Common myeloid progenitor, CD34-positive (primary cell): ENCODE results near the gene MARCHF4.

Experiments used
- CTCF ChIA-PET: fragments of 350-600 bp; sonication (Branson Sonifier 250); formaldehyde crosslinking; loops from one replicate; lab custom pipeline; 2021; ENCODE audit warnings: antibody characterized with exemption; lab: Charles Lee
- POLR2A ChIA-PET: fragments of 350-600 bp; sonication (Branson Sonifier 250); formaldehyde crosslinking; loops from one replicate; lab custom pipeline; 2021; ENCODE audit warnings: antibody characterized with exemption; lab: Charles Lee
- DNase-seq, 3 donors: peaks; one replicate each; pipeline versions ENCODE4 v3.0.0 to v3.0.0-alpha.2; 2013
- H3K27ac ChIP-seq, 2 experiments: 1 replicate in 1 of 2; 2 replicates in 1 of 2; pipeline ENCODE4 v1.7.0; 2013; ENCODE audit warnings: inconsistent platforms in 2 of 2, low read length in 2 of 2, mild to moderate bottlenecking in 2 of 2, low read depth in 1 of 2, moderate library complexity in 1 of 2; ENCODE audit not compliant: severe bottlenecking in 2 of 2, insufficient read depth in 1 of 2, poor library complexity in 1 of 2
- H3K27me3 ChIP-seq, 5 experiments: replicated peaks in 2 of 5; 1 replicate in 3 of 5; 2 replicates in 2 of 5; pipeline versions ENCODE4 v1.6.1 to v1.7.0; 2013; ENCODE audit warnings: low read length in 4 of 5, mild to moderate bottlenecking in 2 of 5, moderate library complexity in 2 of 5, inconsistent platforms in 1 of 5; ENCODE audit not compliant: insufficient read depth in 5 of 5, control insufficient read depth in 4 of 5
- H3K36me3 ChIP-seq, 4 experiments: 1 replicate in 2 of 4; 2 replicates in 2 of 4; pipeline versions ENCODE4 v1.6.1 to v1.7.0; 2013; ENCODE audit warnings: low read length in 3 of 4, control low read depth in 1 of 4, mild to moderate bottlenecking in 1 of 4; ENCODE audit not compliant: control insufficient read depth in 4 of 4, insufficient read depth in 4 of 4
- H3K4me1 ChIP-seq, 4 experiments: 1 replicate in 3 of 4; 2 replicates in 1 of 4; pipeline versions ENCODE4 v1.6.1 to v1.7.1; 2013; ENCODE audit warnings: low read length in 3 of 4, mild to moderate bottlenecking in 3 of 4, control low read depth in 1 of 4, inconsistent platforms in 1 of 4, moderate library complexity in 1 of 4; ENCODE audit not compliant: control insufficient read depth in 4 of 4, insufficient read depth in 4 of 4; ENCODE audit errors: control extremely low read depth in 1 of 4
- H3K4me3 ChIP-seq, 7 experiments: 1 replicate in 4 of 7; 2 replicates in 3 of 7; pipeline versions ENCODE4 v1.5.1 to v1.7.0; 2013; ENCODE audit warnings: mild to moderate bottlenecking in 7 of 7, low read length in 6 of 7, moderate library complexity in 6 of 7, inconsistent platforms in 2 of 7, low read depth in 2 of 7, control low read depth in 1 of 7; ENCODE audit not compliant: insufficient read depth in 4 of 7, control insufficient read depth in 1 of 7; ENCODE audit errors: extremely low read depth in 1 of 7
- H3K9me3 ChIP-seq, 5 experiments: 1 replicate in 4 of 5; 2 replicates in 1 of 5; pipeline versions ENCODE4 v1.6.1 to v1.7.1; 2013; ENCODE audit warnings: low read length in 4 of 5, mild to moderate bottlenecking in 2 of 5, inconsistent platforms in 1 of 5, low read depth in 1 of 5, moderate library complexity in 1 of 5; ENCODE audit not compliant: control insufficient read depth in 4 of 5, insufficient read depth in 2 of 5; ENCODE audit errors: control extremely low read depth in 1 of 5
- WGBS: methylation state at CpG from one replicate; pipeline ENCODE4 v1.1.5; 2013; ENCODE audit not compliant: insufficient coverage; 5-methylcytosine and 5-hydroxymethylcytosine counted together

Gene MARCHF4

GRCh38 chr2:216366777-216367471 lies 5.4 kb downstream of the MARCHF4 start:
- Histone ChIP-seq H3K9me3 (no peaks in the 10 kb centered on the region), H3K27me3 (peaks cover 5 to 46% (median 25%) of the 10 kb centered on the region in 5 experiments), H3K4me3 (no peak overlapping the region), H3K4me1 (peaks cover 0 to 12% (median 10%) of the 10 kb centered on the region in 4 experiments), H3K27ac (no peak overlapping the region), H3K36me3 (no peaks in the 10 kb centered on the region)
- DNase-seq, result no peak
- WGBS, result 70% methylated on average over 4 of the region's 5 CpGs
- ChIA-PET POLR2A (interaction anchor here (0.7 kb wide), 1 partner anchor 162 kb away, joined by 3 read pairs; no protein-coding TSS in a partner anchor), CTCF (interaction anchor here (0.8 to 1.6 kb wide), 5 partner anchors 14 to 90 kb away, joined by 3 to 4 read pairs (median 3); no protein-coding TSS in a partner anchor)

GRCh38 chr2:216365518-216365917 lies 6.8 kb downstream of the MARCHF4 start:
- no peaks in the 10 kb centered on the region for H3K4me1 ChIP-seq

DNA sequence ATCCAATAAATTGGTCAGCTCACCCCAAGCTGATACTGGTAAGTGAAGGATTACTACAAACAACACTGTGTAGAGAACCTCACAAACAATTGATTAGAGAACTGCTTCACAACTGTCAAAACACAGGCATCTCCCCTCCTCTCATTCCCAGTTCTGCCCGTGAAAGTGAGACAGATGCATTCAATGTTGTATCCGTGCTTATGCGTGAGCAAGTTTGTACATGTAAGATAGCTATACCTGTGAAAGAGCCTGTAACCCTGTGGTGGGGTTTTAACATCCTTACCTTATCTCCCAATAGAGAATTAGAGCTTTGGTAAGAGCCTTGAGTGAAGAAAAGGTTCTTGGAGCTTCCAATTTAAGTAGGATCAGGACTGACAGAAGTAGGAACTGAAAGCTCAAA lies 9.1 kb downstream of the MARCHF4 start:
- ChIA-PET CTCF (interaction anchor here (0.8 to 1.1 kb wide), 3 partner anchors 10 to 13 kb away, joined by 3 to 4 read pairs (median 3); no protein-coding TSS in a partner anchor), POLR2A (no interaction called here)
- Histone ChIP-seq H3K27ac (no peak overlapping the region), H3K9me3 (no peaks in the 10 kb centered on the region), H3K4me3 (no peak overlapping the region), H3K4me1 (no peaks in the 10 kb centered on the region), H3K27me3 (peaks cover 0 to 9% (median 5%) of the 10 kb centered on the region in 5 experiments), H3K36me3 (no peaks in the 10 kb centered on the region)
- WGBS, result no CpG with 5 or more reads among the region's 3 CpGs
- DNase-seq, result no peak

More at GRCh38 chr2:216365518-216365917, 6.8 kb downstream of the MARCHF4 start:
- Histone ChIP-seq H3K27me3 (peaks cover 5 to 32% (median 20%) of the 10 kb centered on the region in 5 experiments), H3K4me3 (no peak overlapping the region), H3K36me3 (no peaks in the 10 kb centered on the region), H3K9me3 (no peaks in the 10 kb centered on the region), H3K27ac (no peak overlapping the region)
- WGBS, result 86% methylated on average over 2 of the region's 2 CpGs
- DNase-seq, result no peak
- CTCF ChIA-PET, result no interaction called here
- POLR2A ChIA-PET, result no interaction called here

DNA sequence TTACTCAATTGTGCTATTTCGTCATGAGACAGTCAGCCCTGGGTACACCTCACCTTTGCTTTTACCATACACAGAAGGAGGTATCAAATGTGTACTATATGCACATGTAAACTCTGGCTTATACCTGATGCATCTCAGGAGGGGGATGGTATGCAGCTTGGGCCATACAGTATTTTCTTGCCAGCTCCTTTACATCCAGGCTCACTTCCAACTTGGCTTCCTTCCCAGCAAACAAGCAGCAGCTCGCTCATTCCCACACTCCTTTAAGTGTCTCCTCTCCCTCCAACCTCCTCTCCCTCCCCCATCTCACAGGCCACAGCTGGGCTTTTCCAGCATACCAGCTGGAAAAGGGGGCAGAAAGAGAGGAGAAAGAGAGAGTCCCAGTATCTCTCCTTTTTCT lies 9.6 kb downstream of the MARCHF4 start:
- no peak for DNase-seq
- no peaks in the 10 kb centered on the region for H3K4me1 ChIP-seq
- POLR2A ChIA-PET, result no interaction called here
- H3K4me3 ChIP-seq, result no peak overlapping the region
- no CpG with 5 or more reads among the region's 2 CpGs for WGBS
- H3K9me3 ChIP-seq, result no peaks in the 10 kb centered on the region
- H3K36me3 ChIP-seq, result no peaks in the 10 kb centered on the region
- no peak overlapping the region for H3K27ac ChIP-seq
- CTCF ChIA-PET, result interaction anchor here (0.8 to 1.1 kb wide), 3 partner anchors 9 to 13 kb away, joined by 3 to 4 read pairs (median 3); no protein-coding TSS in a partner anchor
- peaks cover 0 to 4% (median under 1%) of the 10 kb centered on the region in 5 experiments for H3K27me3 ChIP-seq

- ChIA-PET POLR2A (no interaction called here), CTCF (no interaction called here)
- no peaks in the 10 kb centered on the region for H3K36me3 ChIP-seq
- no peaks in the 10 kb centered on the region for H3K27me3 ChIP-seq
- peaks cover 6 to 46% (median 35%) of the 10 kb centered on the region in 4 experiments for H3K4me1 ChIP-seq
- DNase-seq, result no peak
- no peaks in the 10 kb centered on the region for H3K9me3 ChIP-seq
- WGBS, result 92% methylated on average over 2 of the region's 2 CpGs
- H3K27ac ChIP-seq, result no peak overlapping the region
- H3K4me3 ChIP-seq, result no peak overlapping the region
These were observed 16.6 kb downstream of the MARCHF4 start for GRCh38 chr2:216355711-216356110.

- Histone ChIP-seq H3K4me3 (no peak overlapping the region), H3K27me3 (no peaks in the 10 kb centered on the region), H3K9me3 (no peaks in the 10 kb centered on the region), H3K36me3 (no peaks in the 10 kb centered on the region), H3K4me1 (peaks cover 6 to 60% (median 44%) of the 10 kb centered on the region in 4 experiments), H3K27ac (no peak overlapping the region)
- no peak for DNase-seq
- ChIA-PET CTCF (interaction anchor here (1.2 to 2.9 kb wide), 2 partner anchors 9 to 47 kb away, joined by 3 to 33 read pairs; no protein-coding TSS in a partner anchor), POLR2A (no interaction called here)
- WGBS, result 67% methylated on average over 4 of the region's 4 CpGs
These were observed 18.0 kb downstream of the MARCHF4 start for GRCh38 chr2:216354306-216354705.
